Chondrocyte (in vitro differentiated cells): ENCODE results near the gene HNRNPUL1. TPM values are rescaled to one million over a fixed set of nuclear protein-coding genes. Genes with fewer than 3 reads are reported as not detected.

Source experiments
- DNase-seq: peaks from one replicate; pipeline ENCODE4 v3.0.0; 2021; ENCODE audit warnings: mixed read lengths, low spot score
- H3K27ac Mint-ChIP-seq: one replicate; pipeline ENCODE4 v1.8.0; 2021; ENCODE audit warnings: mild to moderate bottlenecking, moderate library complexity, mixed read lengths; ENCODE audit not compliant: unreplicated experiment
- H3K27me3 Mint-ChIP-seq: 2 replicates; pipeline ENCODE4 v1.8.0; 2021; ENCODE audit warnings: low read depth, mixed read lengths
- H3K36me3 Mint-ChIP-seq: 2 replicates; pipeline ENCODE4 v1.8.0; 2021; ENCODE audit warnings: low read depth, mixed read lengths
- H3K4me1 Mint-ChIP-seq: 2 replicates; pipeline ENCODE4 v1.8.0; 2021; ENCODE audit warnings: low read depth, mild to moderate bottlenecking, mixed read lengths
- H3K4me3 Mint-ChIP-seq: one replicate; pipeline ENCODE4 v1.8.0; 2021; ENCODE audit warnings: mild to moderate bottlenecking, moderate library complexity, mixed read lengths; ENCODE audit not compliant: unreplicated experiment
- H3K9me3 Mint-ChIP-seq: 2 replicates; pipeline ENCODE4 v1.8.0; 2021; ENCODE audit warnings: low read depth, mixed read lengths
- total RNA-seq: library from RNA; stranded (reverse); gene quantifications from 3 replicates; pipeline ENCODE4 v1.2.1, GENCODE V29; 2021
- TF ChIP-seq, protein P1 (sequence below): fragments of 200-600 bp; sonication (generic); IDR thresholded peaks from 2 replicates; pipeline ENCODE4 v1.5.0; 2021; ENCODE audit warnings: antibody characterized with exemption, mild to moderate bottlenecking, moderate library complexity

Gene HNRNPUL1
- total RNA-seq, 1 donor from 2014 or later: 158 TPM

DNA sequence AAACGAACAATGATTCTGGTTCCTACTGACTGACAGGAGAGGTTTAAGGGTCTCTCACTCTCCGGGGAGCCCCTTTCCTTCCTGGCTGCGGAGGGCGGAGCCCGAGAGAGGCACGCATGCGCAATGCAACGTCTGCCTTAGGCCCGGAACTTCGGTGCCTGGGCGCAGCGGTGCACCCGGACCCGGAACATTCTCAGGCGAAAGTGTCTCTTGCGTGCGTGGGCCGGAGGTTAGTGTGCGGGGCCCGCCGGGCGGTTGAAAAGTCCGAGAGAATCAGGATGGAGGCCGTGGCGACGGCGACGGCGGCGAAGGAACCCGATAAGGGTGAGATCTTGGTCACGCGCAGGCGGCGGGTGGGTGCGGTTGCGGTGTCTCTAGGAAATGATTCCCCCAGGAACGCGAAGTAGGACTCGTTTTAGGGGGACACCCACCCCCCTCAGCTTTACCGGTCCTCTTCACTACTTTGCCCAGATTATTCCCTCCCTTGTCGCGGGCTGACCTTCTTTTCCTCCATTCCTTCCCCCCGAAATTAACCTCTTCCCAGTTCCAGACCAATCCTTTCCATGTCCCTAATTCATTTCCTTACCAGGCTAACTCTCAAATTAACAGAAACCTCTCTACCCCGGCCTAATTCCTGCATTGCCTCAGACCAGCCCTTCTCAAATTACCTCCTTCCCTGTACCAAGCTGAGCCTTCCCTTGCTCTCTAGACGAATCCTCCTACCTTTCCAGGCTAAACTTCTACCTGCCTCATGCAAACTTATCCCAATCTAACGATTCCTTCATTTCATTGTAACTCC lies 46.1 kb downstream of the HNRNPUL1 start, which contains the start of gene CCDC97:
CCDC97 (plus strand) TSS at position 140 of the 799 bp plus-strand sequence; CDS start at position 279, 139 bp downstream.
- TF ChIP-seq, protein P1, sequence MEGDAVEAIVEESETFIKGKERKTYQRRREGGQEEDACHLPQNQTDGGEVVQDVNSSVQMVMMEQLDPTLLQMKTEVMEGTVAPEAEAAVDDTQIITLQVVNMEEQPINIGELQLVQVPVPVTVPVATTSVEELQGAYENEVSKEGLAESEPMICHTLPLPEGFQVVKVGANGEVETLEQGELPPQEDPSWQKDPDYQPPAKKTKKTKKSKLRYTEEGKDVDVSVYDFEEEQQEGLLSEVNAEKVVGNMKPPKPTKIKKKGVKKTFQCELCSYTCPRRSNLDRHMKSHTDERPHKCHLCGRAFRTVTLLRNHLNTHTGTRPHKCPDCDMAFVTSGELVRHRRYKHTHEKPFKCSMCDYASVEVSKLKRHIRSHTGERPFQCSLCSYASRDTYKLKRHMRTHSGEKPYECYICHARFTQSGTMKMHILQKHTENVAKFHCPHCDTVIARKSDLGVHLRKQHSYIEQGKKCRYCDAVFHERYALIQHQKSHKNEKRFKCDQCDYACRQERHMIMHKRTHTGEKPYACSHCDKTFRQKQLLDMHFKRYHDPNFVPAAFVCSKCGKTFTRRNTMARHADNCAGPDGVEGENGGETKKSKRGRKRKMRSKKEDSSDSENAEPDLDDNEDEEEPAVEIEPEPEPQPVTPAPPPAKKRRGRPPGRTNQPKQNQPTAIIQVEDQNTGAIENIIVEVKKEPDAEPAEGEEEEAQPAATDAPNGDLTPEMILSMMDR: peak; percentile 16
- peak; percentile 94 for DNase-seq
- peak within 1 kb of the TSS; percentile 100 for H3K27ac Mint-ChIP-seq
- H3K27me3 Mint-ChIP-seq: no peaks in the 10 kb centered on the region
- H3K36me3 Mint-ChIP-seq: peaks cover 17% of the 10 kb centered on the region
- H3K4me3 Mint-ChIP-seq: peak within 1 kb of the TSS; percentile 94
- peaks cover 43% of the 10 kb centered on the region for H3K4me1 Mint-ChIP-seq
- H3K9me3 Mint-ChIP-seq: no peaks in the 10 kb centered on the region

DNA sequence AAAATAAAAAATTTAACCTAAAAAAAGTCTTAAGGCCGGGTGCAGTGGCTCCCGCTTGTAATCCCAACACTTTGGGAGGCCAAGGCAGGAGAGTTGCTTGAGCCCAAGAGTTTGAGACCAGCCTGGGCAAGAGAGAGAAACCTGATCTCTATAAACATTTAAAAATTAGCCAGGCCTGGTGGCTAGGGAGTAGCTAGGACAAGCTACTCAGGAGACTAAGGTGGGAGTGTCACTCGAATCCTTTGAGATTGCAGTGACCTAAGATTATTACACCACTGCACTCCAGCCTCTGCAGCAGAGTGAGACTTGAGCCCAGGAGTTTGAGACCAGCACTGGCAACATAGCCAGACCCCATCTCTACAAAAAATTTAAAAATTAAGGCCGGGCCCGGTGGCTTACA lies 46.9 kb downstream of the HNRNPUL1 start:
- Mint-ChIP-seq H3K27ac (peak overlapping the region; percentile 100), H3K9me3 (no peaks in the 10 kb centered on the region), H3K36me3 (peaks cover 15% of the 10 kb centered on the region), H3K27me3 (no peaks in the 10 kb centered on the region), H3K4me3 (peak overlapping the region; percentile 94), H3K4me1 (peaks cover 45% of the 10 kb centered on the region)
- TF ChIP-seq, protein P1: no peak
- no peak for DNase-seq

DNA sequence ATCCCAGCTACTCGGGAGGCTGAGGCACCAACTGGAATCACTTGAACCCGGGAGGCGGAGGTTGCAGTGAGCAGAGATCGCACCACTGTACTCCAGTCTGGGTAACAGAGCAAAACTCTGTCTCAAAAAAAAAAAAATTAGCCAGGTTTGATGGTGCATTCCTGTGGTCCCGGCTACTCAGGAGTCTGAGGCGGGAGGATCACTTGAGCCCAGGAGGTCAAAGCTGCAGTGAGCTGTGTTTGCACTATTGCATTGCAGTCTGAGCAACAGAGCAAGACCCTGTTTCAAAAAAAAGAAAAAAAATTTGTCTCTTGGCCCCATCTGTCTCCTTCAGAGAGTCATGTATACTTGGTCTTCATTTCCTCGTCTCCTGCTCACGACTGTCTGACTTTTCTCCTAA lies 47.4 kb downstream of the HNRNPUL1 start:
- no peaks in the 10 kb centered on the region for H3K9me3 Mint-ChIP-seq
- peaks cover 45% of the 10 kb centered on the region for H3K4me1 Mint-ChIP-seq
- peaks cover 19% of the 10 kb centered on the region for H3K36me3 Mint-ChIP-seq
- H3K27ac Mint-ChIP-seq: peak overlapping the region; percentile 100
- H3K27me3 Mint-ChIP-seq: no peaks in the 10 kb centered on the region
- H3K4me3 Mint-ChIP-seq: peak overlapping the region; percentile 94
- TF ChIP-seq, protein P1: no peak
- peak; percentile 8 for DNase-seq

DNA sequence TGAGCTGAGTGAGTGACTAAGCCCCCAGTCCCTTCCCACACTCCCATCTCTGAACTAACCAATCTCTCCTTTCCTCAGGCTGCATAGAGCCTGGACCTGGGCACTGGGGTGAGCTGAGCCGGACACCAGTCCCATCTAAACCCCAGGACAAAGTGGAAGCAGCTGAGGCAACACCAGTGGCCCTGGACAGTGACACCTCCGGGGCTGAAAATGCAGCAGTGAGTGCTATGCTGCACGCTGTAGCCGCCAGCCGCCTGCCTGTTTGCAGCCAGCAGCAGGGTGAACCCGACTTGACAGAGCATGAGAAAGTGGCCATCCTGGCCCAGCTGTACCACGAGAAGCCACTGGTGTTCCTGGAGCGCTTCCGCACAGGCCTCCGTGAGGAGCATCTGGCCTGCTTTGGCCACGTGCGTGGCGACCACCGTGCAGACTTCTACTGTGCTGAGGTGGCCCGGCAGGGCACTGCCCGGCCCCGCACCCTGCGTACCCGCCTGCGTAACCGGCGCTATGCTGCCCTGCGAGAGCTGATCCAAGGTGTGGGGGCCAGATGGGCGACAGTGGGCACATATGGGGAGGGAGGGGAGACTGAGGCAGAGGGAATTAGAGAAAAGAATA lies 52.2 kb downstream of the HNRNPUL1 start:
- Mint-ChIP-seq H3K27me3 (no peaks in the 10 kb centered on the region), H3K9me3 (no peaks in the 10 kb centered on the region), H3K27ac (peak overlapping the region; percentile 57), H3K36me3 (peaks cover 32% of the 10 kb centered on the region), H3K4me1 (peaks cover 46% of the 10 kb centered on the region), H3K4me3 (no peak overlapping the region)
- peak; percentile 76 for DNase-seq
- TF ChIP-seq, protein P1: no peak

DNA sequence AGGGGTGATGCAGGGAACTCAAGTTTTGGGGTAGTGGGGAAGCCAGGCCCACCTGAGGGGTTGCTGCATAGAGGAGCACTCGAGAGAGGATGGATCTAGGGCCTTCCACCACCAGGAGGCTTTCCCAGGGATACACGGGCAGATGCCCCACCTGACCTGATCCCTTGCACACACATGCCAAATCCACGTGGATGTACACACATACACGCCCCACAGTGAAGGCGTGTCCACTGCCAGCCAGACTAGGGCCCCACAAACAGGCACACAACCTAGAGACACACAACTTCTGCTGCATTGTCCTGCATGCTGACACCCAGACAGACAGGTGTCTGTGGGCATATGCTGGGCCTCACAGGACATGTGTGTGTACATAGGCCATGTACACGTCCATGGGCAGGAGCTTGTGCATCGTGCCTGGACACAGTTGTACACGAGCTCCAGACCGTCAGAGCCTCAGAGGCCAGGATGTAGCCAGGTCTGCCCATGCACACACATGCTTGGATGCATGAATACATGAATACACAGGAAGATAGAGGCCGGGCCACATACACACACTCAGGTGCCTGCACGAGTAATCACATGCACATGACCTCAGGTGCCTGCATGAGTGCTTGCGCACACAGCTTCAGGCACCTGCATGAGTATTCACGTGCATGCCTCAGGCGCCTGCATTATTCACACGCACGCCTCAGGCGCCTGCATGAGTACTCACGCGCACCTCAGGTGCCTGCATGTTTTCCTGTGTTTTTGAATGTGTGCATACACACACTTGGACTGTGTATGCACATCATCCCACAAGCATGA lies 54.7 kb downstream of the HNRNPUL1 start:
- H3K27ac Mint-ChIP-seq: no peak overlapping the region
- DNase-seq: no peak
- no peak overlapping the region for H3K4me3 Mint-ChIP-seq
- H3K27me3 Mint-ChIP-seq: no peaks in the 10 kb centered on the region
- peaks cover 49% of the 10 kb centered on the region for H3K4me1 Mint-ChIP-seq
- peaks cover 28% of the 10 kb centered on the region for H3K36me3 Mint-ChIP-seq
- no peaks in the 10 kb centered on the region for H3K9me3 Mint-ChIP-seq
- TF ChIP-seq, protein P1: no peak
